ENCODE data around the gene ALDH1B1. TPM values are rescaled to one million over a fixed set of nuclear protein-coding genes. Genes with fewer than 3 reads are reported as not detected.

Gene ALDH1B1
- total and polyA plus RNA-seq, 2 experiments from 2014 or later, result 26.9 to 39.5 TPM

DNA sequence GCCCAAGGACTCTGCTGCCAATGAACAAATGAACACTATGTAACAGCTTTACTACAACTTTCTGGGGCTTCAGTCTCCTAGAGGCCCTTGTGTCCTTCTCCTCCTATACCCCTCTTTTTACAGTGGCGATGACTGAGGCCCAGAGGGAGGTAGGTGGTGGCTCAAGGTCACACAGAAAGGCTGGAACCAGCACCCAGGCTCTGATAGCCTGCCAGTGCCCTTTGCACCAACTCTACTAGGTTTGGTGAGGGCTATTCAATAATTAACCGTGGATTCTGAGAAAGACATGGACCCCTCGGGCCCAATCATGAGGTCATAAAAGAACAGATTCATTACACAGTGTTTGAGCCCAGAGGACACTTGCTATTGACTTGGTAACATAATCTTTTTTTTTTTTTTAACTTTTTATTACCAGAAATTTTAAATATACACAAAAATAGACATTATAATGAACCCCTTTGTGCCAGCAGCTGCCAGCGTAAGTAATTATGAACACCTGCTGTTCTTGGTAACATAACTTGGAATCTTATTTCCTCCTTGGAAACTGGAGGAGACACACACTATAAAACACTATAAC is 6.1 kb upstream of the ALDH1B1 start:
- no peaks in the 10 kb centered on the region for H3K9me2 ChIP-seq (ENCODE audit: insufficient read depth)
- in situ Hi-C loops (cut with MboI), result loop anchor here (25.0 kb wide), 1 partner anchor 899 kb away; the partner anchor contains the start of gene POLR1E
- H3F3A ChIP-seq (ENCODE audit: insufficient read depth), result peaks cover 36% of the 10 kb centered on the region
- no peak overlapping the region for H3K27ac ChIP-seq
- no peak for DNase-seq
- no peak overlapping the region for H2AFZ ChIP-seq
- H3K27me3 ChIP-seq (replicated peaks; ENCODE audit: insufficient read depth), result no peaks in the 10 kb centered on the region
- no peak overlapping the region for H3K4me2 ChIP-seq (ENCODE audit: unreplicated experiment)
- H3K9ac ChIP-seq, result no peak overlapping the region
- H4K20me1 ChIP-seq (ENCODE audit: insufficient read depth), result no peaks in the 10 kb centered on the region
- H3K36me3 ChIP-seq (ENCODE audit: low read depth), result no peaks in the 10 kb centered on the region
- TF ChIP-seq EZH2phosphoT487 (IDR thresholded peaks at IDR 0.05; ENCODE audit: insufficient read depth, low read depth), result no peak
- H3K4me3 ChIP-seq, result no peak overlapping the region
- H3K79me2 ChIP-seq (ENCODE audit: insufficient read depth), result no peaks in the 10 kb centered on the region
- H3K9me3 ChIP-seq (ENCODE audit: low read depth), result no peaks in the 10 kb centered on the region
- 59 to 71% methylated on average over 4 of the region's 4 CpGs for WGBS, 2 experiments (ENCODE audit: low coverage in 1 of 2, low lambda C conversion rate in 2 of 2, missing lambda C conversion rate in 2 of 2)
- H3K4me1 ChIP-seq (ENCODE audit: insufficient read depth), result peaks cover 40% of the 10 kb centered on the region

DNA sequence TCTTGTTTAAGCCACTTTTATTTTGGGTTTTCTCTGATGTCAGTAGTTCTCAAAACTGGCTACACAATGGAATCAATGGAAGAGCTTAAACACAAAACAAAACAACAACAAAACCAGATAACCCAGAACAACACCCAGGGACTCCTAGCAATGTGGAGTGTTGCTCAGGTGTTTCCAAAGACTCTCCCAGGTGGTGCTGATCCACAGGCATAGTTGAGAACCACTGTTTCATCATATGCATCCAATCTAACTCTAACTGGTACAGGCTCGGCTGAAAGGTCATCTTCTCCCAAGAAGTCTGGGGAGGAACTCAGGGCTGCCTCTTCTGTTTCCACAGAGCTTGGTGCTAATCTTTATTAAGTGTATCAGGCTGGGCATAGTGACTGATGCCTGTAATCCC is 5.4 kb upstream of the ALDH1B1 start:
- no peaks in the 10 kb centered on the region for H3K9me2 ChIP-seq (ENCODE audit: insufficient read depth)
- H3K4me3 ChIP-seq, result no peak overlapping the region
- in situ Hi-C loops (cut with MboI), result loop anchor here (25.0 kb wide), 1 partner anchor 900 kb away; the partner anchor contains the start of gene POLR1E
- H3K9ac ChIP-seq, result no peak overlapping the region
- peaks cover 36% of the 10 kb centered on the region for H3F3A ChIP-seq (ENCODE audit: insufficient read depth)
- H3K27me3 ChIP-seq (replicated peaks; ENCODE audit: insufficient read depth), result no peaks in the 10 kb centered on the region
- H3K4me1 ChIP-seq (ENCODE audit: insufficient read depth), result peaks cover 40% of the 10 kb centered on the region
- TF ChIP-seq EZH2 (IDR thresholded peaks at IDR 0.05; ENCODE audit: insufficient read depth, poor library complexity, severe bottlenecking) (no peak), EZH2phosphoT487 (IDR thresholded peaks at IDR 0.05; ENCODE audit: insufficient read depth, low read depth) (no peak)
- no peaks in the 10 kb centered on the region for H3K36me3 ChIP-seq (ENCODE audit: low read depth)
- no peaks in the 10 kb centered on the region for H4K20me1 ChIP-seq (ENCODE audit: insufficient read depth)
- H3K4me2 ChIP-seq (ENCODE audit: unreplicated experiment), result no peak overlapping the region
- H2AFZ ChIP-seq, result no peak overlapping the region
- H3K27ac ChIP-seq, result no peak overlapping the region
- WGBS, 2 experiments (ENCODE audit: low coverage in 1 of 2, low lambda C conversion rate in 2 of 2, missing lambda C conversion rate in 2 of 2), result 36 to 39% methylated on average over 1 of the region's 1 CpG
- DNase-seq, result no peak
- no peaks in the 10 kb centered on the region for H3K9me3 ChIP-seq (ENCODE audit: low read depth)
- no peaks in the 10 kb centered on the region for H3K79me2 ChIP-seq (ENCODE audit: insufficient read depth)

DNA sequence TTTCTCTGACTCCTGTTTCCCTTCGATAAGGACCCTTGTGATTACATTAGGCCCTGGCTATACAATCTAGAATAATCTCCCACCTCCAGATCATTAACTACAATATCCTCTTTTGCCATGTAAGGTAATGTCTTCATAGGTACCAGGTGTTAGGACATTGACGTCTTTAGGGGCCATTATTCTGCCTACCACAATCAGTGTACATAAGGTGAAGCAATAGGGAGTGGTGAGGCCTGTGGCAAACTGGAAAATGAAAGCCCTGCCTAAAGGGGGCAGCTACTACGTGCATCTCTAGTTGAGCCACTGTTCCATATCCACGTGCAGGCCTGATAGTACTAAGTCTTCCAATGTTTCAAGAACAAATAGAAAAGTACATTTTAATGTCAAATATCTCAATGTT is 4.8 kb upstream of the ALDH1B1 start:
- Histone ChIP-seq H4K20me1 (ENCODE audit: insufficient read depth) (no peaks in the 10 kb centered on the region), H3K27me3 (replicated peaks; ENCODE audit: insufficient read depth) (no peaks in the 10 kb centered on the region), H3K4me3 (no peak overlapping the region), H3K9me3 (ENCODE audit: low read depth) (no peaks in the 10 kb centered on the region), H3K36me3 (ENCODE audit: low read depth) (no peaks in the 10 kb centered on the region), H3K9me2 (ENCODE audit: insufficient read depth) (no peaks in the 10 kb centered on the region), H2AFZ (no peak overlapping the region), H3K79me2 (ENCODE audit: insufficient read depth) (peaks cover under 1% of the 10 kb centered on the region; the same call in 1 of the 2 replicates), H3K9ac (no peak overlapping the region), H3K4me1 (ENCODE audit: insufficient read depth) (peaks cover 39% of the 10 kb centered on the region), H3K27ac (no peak overlapping the region), H3F3A (ENCODE audit: insufficient read depth) (peaks cover 29% of the 10 kb centered on the region), H3K4me2 (ENCODE audit: unreplicated experiment) (no peak overlapping the region)
- TF ChIP-seq EZH2 (IDR thresholded peaks at IDR 0.05; ENCODE audit: insufficient read depth, poor library complexity, severe bottlenecking) (no peak), EZH2phosphoT487 (IDR thresholded peaks at IDR 0.05; ENCODE audit: insufficient read depth, low read depth) (no peak)
- DNase-seq, result no peak
- in situ Hi-C loops (cut with MboI), result loop anchor here (25.0 kb wide), 1 partner anchor 900 kb away; the partner anchor contains the start of gene POLR1E
- 67 to 70% methylated on average over 4 of the region's 4 CpGs for WGBS, 2 experiments (ENCODE audit: low coverage in 1 of 2, low lambda C conversion rate in 2 of 2, missing lambda C conversion rate in 2 of 2)

DNA sequence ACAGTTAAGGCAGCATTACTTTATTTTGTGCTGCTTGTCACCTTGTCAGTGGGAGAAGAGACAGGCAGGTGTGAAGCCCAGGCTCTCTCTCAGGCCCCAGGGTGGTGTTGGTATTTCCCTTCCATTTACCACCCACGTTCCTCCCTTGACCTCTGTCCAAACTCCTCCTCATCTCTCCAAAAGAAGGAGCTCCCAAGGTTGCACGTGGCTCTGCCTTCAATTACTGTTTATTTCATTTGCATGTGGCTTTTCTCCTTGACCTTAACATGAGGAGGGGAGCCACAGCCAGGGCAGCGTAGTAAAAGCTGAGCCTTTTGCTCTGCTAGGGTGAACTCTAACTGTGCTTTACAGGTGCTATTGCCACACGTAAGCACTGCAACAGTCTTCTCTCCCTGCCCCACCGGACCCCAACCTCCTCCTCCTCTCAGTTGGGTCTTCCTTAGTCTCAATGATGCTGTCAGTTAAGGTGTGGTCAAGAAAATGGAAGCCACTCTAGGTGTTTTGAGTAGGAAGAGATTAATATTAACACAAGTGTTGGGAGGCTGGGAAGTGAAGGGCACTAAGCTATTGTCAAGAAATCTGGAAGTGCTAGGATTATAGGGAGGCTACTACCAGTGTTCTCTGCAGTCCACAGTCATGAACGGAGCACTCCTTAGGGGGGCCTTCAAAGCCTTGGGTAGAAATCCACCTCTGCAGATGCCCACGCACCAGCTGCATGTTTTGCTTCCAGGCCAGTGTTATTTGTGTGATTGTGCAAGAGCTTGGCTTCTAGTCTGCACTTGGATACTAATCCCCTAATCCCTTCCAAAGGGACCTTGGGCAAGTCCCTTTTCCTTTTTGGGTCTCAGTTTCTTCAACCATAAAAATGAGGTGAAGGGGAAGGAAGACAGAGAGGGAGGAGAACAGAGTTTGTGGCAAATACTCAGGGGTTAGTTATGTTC is 3.9 kb upstream of the ALDH1B1 start:
- H3K27ac ChIP-seq, result peak overlapping the region; percentile 53
- no peaks in the 10 kb centered on the region for H3K9me3 ChIP-seq (ENCODE audit: low read depth)
- H3K4me2 ChIP-seq (ENCODE audit: unreplicated experiment), result peak overlapping the region; percentile 38
- no peaks in the 10 kb centered on the region for H3K27me3 ChIP-seq (replicated peaks; ENCODE audit: insufficient read depth)
- 29 to 35% methylated on average over 7 of the region's 7 CpGs for WGBS, 2 experiments (ENCODE audit: low coverage in 1 of 2, low lambda C conversion rate in 2 of 2, missing lambda C conversion rate in 2 of 2)
- no peak overlapping the region for H3K4me3 ChIP-seq
- H2AFZ ChIP-seq, result peak overlapping the region; percentile 18
- peak; percentile 69 for DNase-seq
- H3K4me1 ChIP-seq (ENCODE audit: insufficient read depth), result peaks cover 36% of the 10 kb centered on the region
- in situ Hi-C loops (cut with MboI), result loop anchor here (25.0 kb wide), 1 partner anchor 901 kb away; the partner anchor contains the start of gene POLR1E
- peaks cover 23% of the 10 kb centered on the region for H3F3A ChIP-seq (ENCODE audit: insufficient read depth)
- TF ChIP-seq EZH2phosphoT487 (IDR thresholded peaks at IDR 0.05; ENCODE audit: insufficient read depth, low read depth) (no peak), EZH2 (IDR thresholded peaks at IDR 0.05; ENCODE audit: insufficient read depth, poor library complexity, severe bottlenecking) (no peak)
- no peaks in the 10 kb centered on the region for H4K20me1 ChIP-seq (ENCODE audit: insufficient read depth)
- no peaks in the 10 kb centered on the region for H3K9me2 ChIP-seq (ENCODE audit: insufficient read depth)
- no peaks in the 10 kb centered on the region for H3K36me3 ChIP-seq (ENCODE audit: low read depth)
- peaks cover 9% of the 10 kb centered on the region for H3K79me2 ChIP-seq (ENCODE audit: insufficient read depth)
- H3K9ac ChIP-seq, result no peak overlapping the region
